K562 (cell line): ENCODE results near the gene KLHDC7B. TPM values are rescaled to one million over a fixed set of nuclear protein-coding genes. Genes with fewer than 3 reads are reported as not detected.
A peak's percentile ranks its signal among the peaks of the same experiment; 100 is the strongest.

ENCODE experiments used
- CCAR2 ChIP-seq: fragments of 200-400 bp; formaldehyde crosslinking; IDR thresholded peaks from 2 replicates; pipeline ENCODE4 v1.6.1; 2017; ENCODE audit warnings: mild to moderate bottlenecking, low read depth, low read length
- ELF4 ChIP-seq: fragments of 450-650 bp; formaldehyde crosslinking; IDR thresholded peaks from 2 replicates; pipeline ENCODE4 v1.4.0; 2022; ENCODE audit warnings: missing genetic modification characterization
- HDAC1 ChIP-seq, 2 experiments: fragments of 450-650 bp; IDR thresholded peaks; 2 replicates each; pipeline ENCODE4 v1.6.1; 2016 to 2017; ENCODE audit warnings: inconsistent platforms in 1 of 2, mild to moderate bottlenecking in 1 of 2, moderate library complexity in 1 of 2
- HDGF ChIP-seq: fragments of 450-650 bp; IDR thresholded peaks from 2 replicates; pipeline ENCODE4 v1.6.1; 2016
- JUN ChIP-seq, 2 experiments: sonication (generic) in 1 of 2; formaldehyde crosslinking in 1 of 2; IDR thresholded peaks; 2 replicates each; pipeline versions ENCODE4 v1.6.1 to v1.8.0; 2012 to 2022; ENCODE audit warnings: borderline replicate concordance in 2 of 2, mild to moderate bottlenecking in 2 of 2, improper control_type of control experiment in 1 of 2, low read depth in 1 of 2, low read length in 1 of 2, missing genetic modification reagents in 1 of 2
- KDM4B ChIP-seq, 2 experiments: fragments of 450-650 bp in 1 of 2; sonication (generic) in 1 of 2; IDR thresholded peaks; 2 replicates each; pipeline ENCODE4 v1.6.1; 2016 to 2017; ENCODE audit warnings: borderline replicate concordance in 2 of 2, antibody characterized with exemption in 1 of 2, low read depth in 1 of 2, mild to moderate bottlenecking in 1 of 2
- POLR2A ChIP-seq: fragments of 450-650 bp; conservative IDR thresholded peaks from 2 replicates; pipeline ENCODE4 v1.6.1; 2016
- RFX1 ChIP-seq: fragments of 450-650 bp; IDR thresholded peaks from 2 replicates; pipeline ENCODE4 v1.6.1; 2016; ENCODE audit warnings: mild to moderate bottlenecking, moderate library complexity
- ZBTB1 ChIP-seq: sonication (generic); formaldehyde crosslinking; IDR thresholded peaks from 2 replicates; pipeline ENCODE4 v1.8.1; 2023; ENCODE audit warnings: missing genetic modification reagents, low read depth, mild to moderate bottlenecking, borderline replicate concordance
- ZFP1 ChIP-seq: fragments of 450-650 bp; formaldehyde crosslinking; IDR thresholded peaks from 2 replicates; pipeline ENCODE4 v1.4.0; 2020; ENCODE audit warnings: mild to moderate bottlenecking, mixed read lengths
- ZNF133 ChIP-seq: fragments of 250-450 bp; sonication (Bioruptor Pico); IDR thresholded peaks from 2 replicates; pipeline ENCODE4 v1.4.0; 2020; ENCODE audit warnings: mild to moderate bottlenecking
- ZNF41 ChIP-seq: fragments of 250-450 bp; sonication (Bioruptor Pico); conservative IDR thresholded peaks from 2 replicates; pipeline ENCODE4 v1.4.0; 2020; ENCODE audit warnings: mild to moderate bottlenecking
- ZNF586 ChIP-seq: fragments of 450-650 bp; formaldehyde crosslinking; conservative IDR thresholded peaks from 2 replicates; pipeline ENCODE4 v1.4.0; 2020; ENCODE audit warnings: mild to moderate bottlenecking, moderate library complexity
- polyA plus RNA-seq, 8 experiments: library from polyadenylated mRNA; depleted of rRNA in 4 of 8; stranded (reverse) in 5 of 8; unstranded in 3 of 8; fragments of >200 nt; fragmentation: Nextera tagmentation in 2 of 8; fragmentation: Illumina TruSeq in 1 of 8; extraction: Ambion mirVana in 2 of 8; extraction: Trizol in 1 of 8; gene quantifications; 2 replicates each; pipeline versions ENCODE4 v1.2.1 to v1.2.3, GENCODE V29; 2011 to 2014; ENCODE audit warnings: inconsistent platforms in 1 of 8, missing spikeins in 1 of 8
- total RNA-seq, 7 experiments: library from RNA; depleted of rRNA in 6 of 7; stranded (reverse); fragments of >200 nt in 6 of 7; fragmentation: Illumina TruSeq in 2 of 7; extraction: Trizol in 2 of 7; gene quantifications; 2 replicates each; pipeline versions ENCODE4 v1.2.1 to v1.2.3, GENCODE V29; 2011 to 2021; ENCODE audit warnings: low replicate concordance in 1 of 7
- TF ChIP-seq, protein P1 (sequence below), 2 experiments: fragments of 450-650 bp; IDR thresholded peaks; 2 replicates each; pipeline ENCODE4 v1.6.1; 2016
- TF ChIP-seq, protein P2 (sequence below): fragments of 200-600 bp; sonication (generic); IDR thresholded peaks from one replicate; pipeline ENCODE4 v1.6.1; 2012; ENCODE audit warnings: mild to moderate bottlenecking, low read depth, low read length, inconsistent platforms

The KLHDC7B gene
- total and polyA plus RNA-seq, 9 of the 15 experiments (the other 6 are each of a cell fraction or from before 2014, with no cell fraction given): 0.04 to 0.22 (median 0.05) TPM; not detected in 4

DNA sequence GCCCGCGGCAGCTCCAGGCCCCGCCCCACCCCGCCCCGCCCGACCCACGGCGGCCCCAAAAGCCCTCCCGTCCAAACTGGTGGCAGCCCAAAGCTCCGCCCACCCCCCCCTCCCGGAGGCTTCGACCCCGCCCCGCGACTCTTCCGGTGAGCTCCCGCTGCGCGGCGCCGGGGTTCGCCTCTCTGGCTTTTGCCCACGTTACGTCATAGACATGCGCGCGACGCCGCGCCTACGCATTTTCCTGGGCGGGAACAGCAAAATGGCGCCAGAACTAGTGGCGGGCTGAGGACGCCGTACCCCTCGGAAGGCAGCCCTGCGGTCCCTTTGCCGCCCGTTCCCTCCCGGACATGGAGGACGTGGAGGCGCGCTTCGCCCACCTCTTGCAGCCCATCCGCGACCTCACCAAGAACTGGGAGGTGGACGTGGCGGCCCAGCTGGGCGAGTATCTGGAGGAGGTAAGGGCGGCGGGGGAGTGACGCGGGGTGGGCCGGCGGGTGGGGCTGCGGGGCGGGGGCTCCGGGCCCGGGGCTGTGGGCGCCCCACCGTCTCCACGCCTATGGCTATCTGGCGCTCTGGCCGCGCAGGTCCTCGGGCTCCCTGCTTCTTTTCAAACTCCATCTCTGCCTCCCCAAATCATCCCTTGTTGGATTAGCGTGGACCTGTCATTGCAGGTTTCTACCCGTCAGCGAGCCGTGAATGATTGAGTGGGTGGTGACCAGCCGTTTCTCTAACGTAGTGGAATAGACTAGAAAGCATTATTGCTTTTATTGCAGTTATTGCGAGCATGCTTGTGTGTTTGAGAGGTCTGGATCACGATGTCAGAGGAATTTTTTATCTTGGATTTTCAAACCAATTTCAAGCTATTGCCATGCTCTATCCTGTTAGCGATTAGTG is 37.5 kb upstream of the KLHDC7B start, which contains the start of gene NCAPH2 (continued):
- peak; percentile 18; the same call in 1 of the 2 replicates for TF ChIP-seq JUN (IDR thresholded peaks at IDR 0.05; ENCODE audit: borderline replicate concordance, low read depth, low read length)
- TF ChIP-seq JUN (CRISPR knock-in tag; IDR thresholded peaks at IDR 0.05; ENCODE audit: borderline replicate concordance): no peak
- TF ChIP-seq ZNF133: no peak
- no peak for TF ChIP-seq ZNF41 (CRISPR knock-in tag)
- peak; percentile 86 for TF ChIP-seq POLR2A
- TF ChIP-seq, protein P1, sequence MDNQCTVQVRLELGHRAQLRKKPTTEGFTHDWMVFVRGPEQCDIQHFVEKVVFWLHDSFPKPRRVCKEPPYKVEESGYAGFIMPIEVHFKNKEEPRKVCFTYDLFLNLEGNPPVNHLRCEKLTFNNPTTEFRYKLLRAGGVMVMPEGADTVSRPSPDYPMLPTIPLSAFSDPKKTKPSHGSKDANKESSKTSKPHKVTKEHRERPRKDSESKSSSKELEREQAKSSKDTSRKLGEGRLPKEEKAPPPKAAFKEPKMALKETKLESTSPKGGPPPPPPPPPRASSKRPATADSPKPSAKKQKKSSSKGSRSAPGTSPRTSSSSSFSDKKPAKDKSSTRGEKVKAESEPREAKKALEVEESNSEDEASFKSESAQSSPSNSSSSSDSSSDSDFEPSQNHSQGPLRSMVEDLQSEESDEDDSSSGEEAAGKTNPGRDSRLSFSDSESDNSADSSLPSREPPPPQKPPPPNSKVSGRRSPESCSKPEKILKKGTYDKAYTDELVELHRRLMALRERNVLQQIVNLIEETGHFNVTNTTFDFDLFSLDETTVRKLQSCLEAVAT (IDR thresholded peaks at IDR 0.05): no peak
- no peak for TF ChIP-seq ELF4 (CRISPR knock-in tag)
- TF ChIP-seq ZBTB1 (CRISPR knock-in tag): no peak
- TF ChIP-seq ZNF586 (CRISPR knock-in tag): no peak
- peak in 1 of 2 experiments; percentile 86; a peak in 2 of 4 replicates for TF ChIP-seq HDAC1 (IDR thresholded peaks at IDR 0.05)
- peak in 1 of 2 experiments; percentile 28; a peak in 1 of 4 replicates for TF ChIP-seq KDM4B (IDR thresholded peaks at IDR 0.05; ENCODE audit: borderline replicate concordance in 2 of 2, low read depth in 1 of 2)
- no peak for TF ChIP-seq HDGF
- TF ChIP-seq, protein P2, sequence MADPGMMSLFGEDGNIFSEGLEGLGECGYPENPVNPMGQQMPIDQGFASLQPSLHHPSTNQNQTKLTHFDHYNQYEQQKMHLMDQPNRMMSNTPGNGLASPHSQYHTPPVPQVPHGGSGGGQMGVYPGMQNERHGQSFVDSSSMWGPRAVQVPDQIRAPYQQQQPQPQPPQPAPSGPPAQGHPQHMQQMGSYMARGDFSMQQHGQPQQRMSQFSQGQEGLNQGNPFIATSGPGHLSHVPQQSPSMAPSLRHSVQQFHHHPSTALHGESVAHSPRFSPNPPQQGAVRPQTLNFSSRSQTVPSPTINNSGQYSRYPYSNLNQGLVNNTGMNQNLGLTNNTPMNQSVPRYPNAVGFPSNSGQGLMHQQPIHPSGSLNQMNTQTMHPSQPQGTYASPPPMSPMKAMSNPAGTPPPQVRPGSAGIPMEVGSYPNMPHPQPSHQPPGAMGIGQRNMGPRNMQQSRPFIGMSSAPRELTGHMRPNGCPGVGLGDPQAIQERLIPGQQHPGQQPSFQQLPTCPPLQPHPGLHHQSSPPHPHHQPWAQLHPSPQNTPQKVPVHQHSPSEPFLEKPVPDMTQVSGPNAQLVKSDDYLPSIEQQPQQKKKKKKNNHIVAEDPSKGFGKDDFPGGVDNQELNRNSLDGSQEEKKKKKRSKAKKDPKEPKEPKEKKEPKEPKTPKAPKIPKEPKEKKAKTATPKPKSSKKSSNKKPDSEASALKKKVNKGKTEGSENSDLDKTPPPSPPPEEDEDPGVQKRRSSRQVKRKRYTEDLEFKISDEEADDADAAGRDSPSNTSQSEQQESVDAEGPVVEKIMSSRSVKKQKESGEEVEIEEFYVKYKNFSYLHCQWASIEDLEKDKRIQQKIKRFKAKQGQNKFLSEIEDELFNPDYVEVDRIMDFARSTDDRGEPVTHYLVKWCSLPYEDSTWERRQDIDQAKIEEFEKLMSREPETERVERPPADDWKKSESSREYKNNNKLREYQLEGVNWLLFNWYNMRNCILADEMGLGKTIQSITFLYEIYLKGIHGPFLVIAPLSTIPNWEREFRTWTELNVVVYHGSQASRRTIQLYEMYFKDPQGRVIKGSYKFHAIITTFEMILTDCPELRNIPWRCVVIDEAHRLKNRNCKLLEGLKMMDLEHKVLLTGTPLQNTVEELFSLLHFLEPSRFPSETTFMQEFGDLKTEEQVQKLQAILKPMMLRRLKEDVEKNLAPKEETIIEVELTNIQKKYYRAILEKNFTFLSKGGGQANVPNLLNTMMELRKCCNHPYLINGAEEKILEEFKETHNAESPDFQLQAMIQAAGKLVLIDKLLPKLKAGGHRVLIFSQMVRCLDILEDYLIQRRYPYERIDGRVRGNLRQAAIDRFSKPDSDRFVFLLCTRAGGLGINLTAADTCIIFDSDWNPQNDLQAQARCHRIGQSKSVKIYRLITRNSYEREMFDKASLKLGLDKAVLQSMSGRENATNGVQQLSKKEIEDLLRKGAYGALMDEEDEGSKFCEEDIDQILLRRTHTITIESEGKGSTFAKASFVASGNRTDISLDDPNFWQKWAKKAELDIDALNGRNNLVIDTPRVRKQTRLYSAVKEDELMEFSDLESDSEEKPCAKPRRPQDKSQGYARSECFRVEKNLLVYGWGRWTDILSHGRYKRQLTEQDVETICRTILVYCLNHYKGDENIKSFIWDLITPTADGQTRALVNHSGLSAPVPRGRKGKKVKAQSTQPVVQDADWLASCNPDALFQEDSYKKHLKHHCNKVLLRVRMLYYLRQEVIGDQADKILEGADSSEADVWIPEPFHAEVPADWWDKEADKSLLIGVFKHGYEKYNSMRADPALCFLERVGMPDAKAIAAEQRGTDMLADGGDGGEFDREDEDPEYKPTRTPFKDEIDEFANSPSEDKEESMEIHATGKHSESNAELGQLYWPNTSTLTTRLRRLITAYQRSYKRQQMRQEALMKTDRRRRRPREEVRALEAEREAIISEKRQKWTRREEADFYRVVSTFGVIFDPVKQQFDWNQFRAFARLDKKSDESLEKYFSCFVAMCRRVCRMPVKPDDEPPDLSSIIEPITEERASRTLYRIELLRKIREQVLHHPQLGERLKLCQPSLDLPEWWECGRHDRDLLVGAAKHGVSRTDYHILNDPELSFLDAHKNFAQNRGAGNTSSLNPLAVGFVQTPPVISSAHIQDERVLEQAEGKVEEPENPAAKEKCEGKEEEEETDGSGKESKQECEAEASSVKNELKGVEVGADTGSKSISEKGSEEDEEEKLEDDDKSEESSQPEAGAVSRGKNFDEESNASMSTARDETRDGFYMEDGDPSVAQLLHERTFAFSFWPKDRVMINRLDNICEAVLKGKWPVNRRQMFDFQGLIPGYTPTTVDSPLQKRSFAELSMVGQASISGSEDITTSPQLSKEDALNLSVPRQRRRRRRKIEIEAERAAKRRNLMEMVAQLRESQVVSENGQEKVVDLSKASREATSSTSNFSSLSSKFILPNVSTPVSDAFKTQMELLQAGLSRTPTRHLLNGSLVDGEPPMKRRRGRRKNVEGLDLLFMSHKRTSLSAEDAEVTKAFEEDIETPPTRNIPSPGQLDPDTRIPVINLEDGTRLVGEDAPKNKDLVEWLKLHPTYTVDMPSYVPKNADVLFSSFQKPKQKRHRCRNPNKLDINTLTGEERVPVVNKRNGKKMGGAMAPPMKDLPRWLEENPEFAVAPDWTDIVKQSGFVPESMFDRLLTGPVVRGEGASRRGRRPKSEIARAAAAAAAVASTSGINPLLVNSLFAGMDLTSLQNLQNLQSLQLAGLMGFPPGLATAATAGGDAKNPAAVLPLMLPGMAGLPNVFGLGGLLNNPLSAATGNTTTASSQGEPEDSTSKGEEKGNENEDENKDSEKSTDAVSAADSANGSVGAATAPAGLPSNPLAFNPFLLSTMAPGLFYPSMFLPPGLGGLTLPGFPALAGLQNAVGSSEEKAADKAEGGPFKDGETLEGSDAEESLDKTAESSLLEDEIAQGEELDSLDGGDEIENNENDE: no peak
- no peak for TF ChIP-seq RFX1
- TF ChIP-seq ZFP1 (CRISPR knock-in tag): no peak
- no peak for TF ChIP-seq CCAR2
